MCF 10A (cell line): Measurements from ENCODE around the gene CYP11A1. TPM values are rescaled to one million over a fixed set of nuclear protein-coding genes. Genes with fewer than 3 reads are reported as not detected.

Experiments
- BruUV-seq: library from RNA; stranded (reverse); fragments of 400-500 nt; replicated peaks from 2 replicates; lab custom pipeline; 2021; lab: Mats Ljungman, UMichigan
- CTCF ChIA-PET: fragments of 300-600 bp; sonication (Branson Sonifier 250); formaldehyde crosslinking; extraction: SDS; loops from one replicate; lab custom pipeline; 2021; ENCODE audit warnings: antibody characterized with exemption, inconsistent platforms; lab: Yijun Ruan, JAX
- POLR2A ChIA-PET: fragments of 300-600, 350-650 bp; sonication (Branson Sonifier 250); formaldehyde crosslinking; extraction: SDS; loops from one replicate; lab custom pipeline; 2020; ENCODE audit warnings: antibody characterized with exemption, inconsistent platforms; lab: Yijun Ruan, JAX
- DNase-seq: peaks from one replicate; pipeline ENCODE4 v3.0.0-alpha.2; 2018; ENCODE audit not compliant: unreplicated experiment
- H3K27ac Mint-ChIP-seq: one replicate; pipeline ENCODE4 v1.8.0; 2022; ENCODE audit warnings: mild to moderate bottlenecking, low read depth, mixed read lengths; ENCODE audit not compliant: unreplicated experiment
- H3K27me3 Mint-ChIP-seq: one replicate; pipeline ENCODE4 v1.8.0; 2022; ENCODE audit warnings: mixed read lengths; ENCODE audit not compliant: insufficient read depth, unreplicated experiment
- H3K36me3 Mint-ChIP-seq: one replicate; pipeline ENCODE4 v1.8.0; 2022; ENCODE audit warnings: mild to moderate bottlenecking, moderate library complexity, mixed read lengths; ENCODE audit not compliant: insufficient read depth, unreplicated experiment
- H3K4me1 Mint-ChIP-seq: one replicate; pipeline ENCODE4 v1.8.0; 2022; ENCODE audit warnings: mixed read lengths; ENCODE audit not compliant: insufficient read depth, unreplicated experiment
- H3K4me3 Mint-ChIP-seq: one replicate; pipeline ENCODE4 v1.8.0; 2022; ENCODE audit warnings: mild to moderate bottlenecking, moderate library complexity, mixed read lengths; ENCODE audit not compliant: unreplicated experiment
- H3K9me3 Mint-ChIP-seq: one replicate; pipeline ENCODE4 v1.8.0; 2022; ENCODE audit warnings: mixed read lengths; ENCODE audit not compliant: unreplicated experiment
- intact Hi-C: fragments of 100-400 bp; cut with micrococcal nuclease; formaldehyde crosslinking; loops from 2 replicates; pipeline ENCODE4 v1.14.1; 2022
- total RNA-seq: library from RNA; stranded (reverse); gene quantifications from 2 replicates; pipeline ENCODE4 v1.2.3, GENCODE V29; 2022
- TF ChIP-seq, protein P1 (sequence below): fragments of 200-600 bp; IDR thresholded peaks from one replicate; pipeline ENCODE4 v1.8.0; 2022; ENCODE audit warnings: antibody characterized with exemption, mild to moderate bottlenecking; ENCODE audit not compliant: unreplicated experiment

Gene CYP11A1
- total RNA-seq, 1 experiment from 2014 or later, result not detected

GRCh38 chr15:74403991-74404563, 36.6 kb upstream of the CYP11A1 start:
- H3K27ac Mint-ChIP-seq, result no peak overlapping the region
- H3K4me1 Mint-ChIP-seq, result peaks cover 26% of the 10 kb centered on the region
- peaks cover 4% of the 10 kb centered on the region for H3K36me3 Mint-ChIP-seq
- H3K27me3 Mint-ChIP-seq, result no peaks in the 10 kb centered on the region
- no peak for DNase-seq
- intact Hi-C loops, result no loop called here
- POLR2A ChIA-PET, result no interaction called here
- CTCF ChIA-PET, result interaction anchor here (1.9 kb wide), 1 partner anchor 22 kb away, joined by 8 read pairs; no protein-coding TSS in a partner anchor
- no TSS peak for BruUV-seq
- H3K4me3 Mint-ChIP-seq, result no peak overlapping the region
- no peaks in the 10 kb centered on the region for H3K9me3 Mint-ChIP-seq
- TF ChIP-seq, protein P1, sequence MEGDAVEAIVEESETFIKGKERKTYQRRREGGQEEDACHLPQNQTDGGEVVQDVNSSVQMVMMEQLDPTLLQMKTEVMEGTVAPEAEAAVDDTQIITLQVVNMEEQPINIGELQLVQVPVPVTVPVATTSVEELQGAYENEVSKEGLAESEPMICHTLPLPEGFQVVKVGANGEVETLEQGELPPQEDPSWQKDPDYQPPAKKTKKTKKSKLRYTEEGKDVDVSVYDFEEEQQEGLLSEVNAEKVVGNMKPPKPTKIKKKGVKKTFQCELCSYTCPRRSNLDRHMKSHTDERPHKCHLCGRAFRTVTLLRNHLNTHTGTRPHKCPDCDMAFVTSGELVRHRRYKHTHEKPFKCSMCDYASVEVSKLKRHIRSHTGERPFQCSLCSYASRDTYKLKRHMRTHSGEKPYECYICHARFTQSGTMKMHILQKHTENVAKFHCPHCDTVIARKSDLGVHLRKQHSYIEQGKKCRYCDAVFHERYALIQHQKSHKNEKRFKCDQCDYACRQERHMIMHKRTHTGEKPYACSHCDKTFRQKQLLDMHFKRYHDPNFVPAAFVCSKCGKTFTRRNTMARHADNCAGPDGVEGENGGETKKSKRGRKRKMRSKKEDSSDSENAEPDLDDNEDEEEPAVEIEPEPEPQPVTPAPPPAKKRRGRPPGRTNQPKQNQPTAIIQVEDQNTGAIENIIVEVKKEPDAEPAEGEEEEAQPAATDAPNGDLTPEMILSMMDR, result no peak

- POLR2A ChIA-PET, result no interaction called here
Observed at GRCh38 chr15:74403588-74403919, 36.1 kb upstream of the CYP11A1 start.

DNA sequence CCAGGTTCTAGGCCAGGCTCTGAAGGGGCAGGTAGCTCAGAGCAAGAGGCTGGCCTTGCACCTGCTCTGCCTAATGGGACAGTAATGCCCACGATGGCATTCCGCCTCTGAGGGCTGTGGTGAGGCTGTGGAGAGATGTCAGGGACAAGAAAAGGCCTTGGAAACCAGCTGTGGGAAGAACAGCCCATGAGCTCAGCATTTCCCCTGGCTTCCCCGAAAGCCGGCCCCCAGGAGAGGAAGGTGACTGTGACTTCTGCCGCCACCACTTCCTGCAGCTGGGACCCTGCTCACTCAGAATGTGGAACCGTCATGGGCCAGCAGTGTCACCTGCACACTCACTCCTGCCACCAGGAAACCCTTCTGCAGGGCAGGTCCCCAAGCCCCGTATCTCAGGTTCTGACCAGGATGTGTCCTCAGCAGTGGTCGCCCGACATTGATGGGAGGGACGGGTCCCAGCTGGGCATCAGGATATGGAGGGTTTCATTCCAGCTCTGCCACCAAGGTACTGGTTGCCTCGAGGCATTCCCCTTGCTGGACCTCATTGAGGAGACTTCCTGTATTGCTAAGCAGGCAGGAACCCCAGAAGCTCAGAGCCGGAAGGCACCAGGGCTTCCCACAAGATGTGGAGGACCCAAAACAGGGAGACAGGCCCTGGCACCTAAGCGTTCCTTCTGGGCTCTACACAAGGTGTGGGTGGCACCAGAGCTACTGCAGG, 35.6 kb upstream of the CYP11A1 start:
- DNase-seq, result no peak
- TF ChIP-seq, protein P1, result no peak
- BruUV-seq, result no TSS peak
- H3K27me3 Mint-ChIP-seq, result no peaks in the 10 kb centered on the region
- peaks cover 26% of the 10 kb centered on the region for H3K4me1 Mint-ChIP-seq
- H3K4me3 Mint-ChIP-seq, result no peak overlapping the region
- H3K36me3 Mint-ChIP-seq, result no peaks in the 10 kb centered on the region
- H3K9me3 Mint-ChIP-seq, result no peaks in the 10 kb centered on the region
- intact Hi-C loops, result no loop called here
- ChIA-PET POLR2A (interaction anchor here (1.1 kb wide), 1 partner anchor 19 kb away, joined by 3 read pairs; no protein-coding TSS in a partner anchor), CTCF (interaction anchor here (0.6 to 1.9 kb wide), 4 partner anchors 21 to 347 kb away, joined by 3 to 8 read pairs (median 4); no protein-coding TSS in a partner anchor)
- H3K27ac Mint-ChIP-seq, result no peak overlapping the region

More at GRCh38 chr15:74403588-74403919, 36.1 kb upstream of the CYP11A1 start:
- Mint-ChIP-seq H3K4me1 (peaks cover 26% of the 10 kb centered on the region), H3K9me3 (no peaks in the 10 kb centered on the region), H3K27me3 (no peaks in the 10 kb centered on the region), H3K27ac (no peak overlapping the region), H3K4me3 (no peak overlapping the region), H3K36me3 (peaks cover 3% of the 10 kb centered on the region)
- no TSS peak for BruUV-seq
- intact Hi-C loops, result no loop called here
- no peak for DNase-seq
- CTCF ChIA-PET, result interaction anchor here (1.0 to 1.9 kb wide), 2 partner anchors 21 to 96 kb away, joined by 4 to 8 read pairs; no protein-coding TSS in a partner anchor
- TF ChIP-seq, protein P1, result no peak

- ChIA-PET CTCF (interaction anchor here (0.6 to 1.9 kb wide), 4 partner anchors 20 to 347 kb away, joined by 3 to 8 read pairs (median 4); no protein-coding TSS in a partner anchor), POLR2A (interaction anchor here (1.1 kb wide), 1 partner anchor 19 kb away, joined by 3 read pairs; no protein-coding TSS in a partner anchor)
- peaks cover 22% of the 10 kb centered on the region for H3K4me1 Mint-ChIP-seq
- H3K27ac Mint-ChIP-seq, result no peak overlapping the region
- DNase-seq, result no peak
- H3K36me3 Mint-ChIP-seq, result no peaks in the 10 kb centered on the region
- no peaks in the 10 kb centered on the region for H3K27me3 Mint-ChIP-seq
- BruUV-seq, result no TSS peak
- intact Hi-C loops, result no loop called here
- no peak overlapping the region for H3K4me3 Mint-ChIP-seq
- no peaks in the 10 kb centered on the region for H3K9me3 Mint-ChIP-seq
- TF ChIP-seq, protein P1, result no peak
Observed at GRCh38 chr15:74402337-74402841, 34.9 kb upstream of the CYP11A1 start.
